H9 (cell line): Measurements from ENCODE around the gene MPG. TPM values are rescaled to one million over a fixed set of nuclear protein-coding genes. Genes with fewer than 3 reads are reported as not detected.

ENCODE experiments used
- DNase-seq: peaks from one replicate; pipeline ENCODE4 v3.0.0-alpha.2; 2017
- H2AFZ ChIP-seq: one replicate; pipeline ENCODE4 v1.6.1; 2013; ENCODE audit warnings: mild to moderate bottlenecking, low read length, control low read depth, moderate library complexity
- H2AK5ac ChIP-seq: 2 replicates; pipeline ENCODE4 v1.6.1; 2013; ENCODE audit warnings: low read length, control low read depth, mixed read lengths; ENCODE audit not compliant: insufficient read length
- H2BK120ac ChIP-seq: one replicate; pipeline ENCODE4 v1.6.1; 2013; ENCODE audit warnings: low read depth, mild to moderate bottlenecking, low read length, control low read depth, inconsistent platforms; ENCODE audit not compliant: poor library complexity, severe bottlenecking
- H2BK12ac ChIP-seq: 2 replicates; pipeline ENCODE4 v1.6.1; 2013; ENCODE audit warnings: low read length, control low read depth, mixed read lengths, low read depth; ENCODE audit not compliant: insufficient read length
- H2BK15ac ChIP-seq: 2 replicates; pipeline ENCODE4 v1.6.1; 2013; ENCODE audit warnings: low read depth, low read length, control low read depth
- H2BK20ac ChIP-seq: one replicate; pipeline ENCODE4 v1.6.1; 2013; ENCODE audit warnings: low read depth, mild to moderate bottlenecking, low read length, control low read depth, inconsistent platforms; ENCODE audit not compliant: poor library complexity, severe bottlenecking
- H2BK5ac ChIP-seq: 2 replicates; pipeline ENCODE4 v1.6.1; 2013; ENCODE audit warnings: low read length, control low read depth, mixed read lengths; ENCODE audit not compliant: insufficient read length
- H3K14ac ChIP-seq: 2 replicates; pipeline ENCODE4 v1.6.1; 2013; ENCODE audit warnings: low read length, control low read depth; ENCODE audit not compliant: insufficient read depth
- H3K18ac ChIP-seq: 2 replicates; pipeline ENCODE4 v1.6.1; 2013; ENCODE audit warnings: low read depth, mild to moderate bottlenecking, mixed read lengths, low read length, control low read depth; ENCODE audit not compliant: insufficient read length
- H3K23ac ChIP-seq: 2 replicates; pipeline ENCODE4 v1.6.1; 2013; ENCODE audit warnings: low read length, control low read depth, mixed read lengths, low read depth; ENCODE audit not compliant: insufficient read length
- H3K23me2 ChIP-seq: 2 replicates; pipeline ENCODE4 v1.6.1; 2013; ENCODE audit warnings: low read depth, mild to moderate bottlenecking, mixed read lengths, low read length, control low read depth; ENCODE audit not compliant: insufficient read length, poor library complexity, severe bottlenecking
- H3K27ac ChIP-seq: 2 replicates; pipeline ENCODE4 v1.5.1; 2013; ENCODE audit warnings: low read length, control low read depth, mixed read lengths, low read depth; ENCODE audit not compliant: insufficient read length
- H3K27me3 ChIP-seq: 2 replicates; pipeline ENCODE4 v1.6.1; 2013; ENCODE audit warnings: low read length, control low read depth, inconsistent platforms; ENCODE audit not compliant: insufficient read depth
- H3K4ac ChIP-seq: 2 replicates; pipeline ENCODE4 v1.6.1; 2013; ENCODE audit warnings: low read depth, mild to moderate bottlenecking, control low read depth, inconsistent platforms, low read length, moderate library complexity
- H3K4me1 ChIP-seq: 2 replicates; pipeline ENCODE4 v1.6.1; 2013; ENCODE audit warnings: low read length, control low read depth, inconsistent platforms; ENCODE audit not compliant: insufficient read depth
- H3K4me2 ChIP-seq: 2 replicates; pipeline ENCODE4 v1.6.1; 2013; ENCODE audit warnings: low read length, control low read depth, mixed read lengths; ENCODE audit not compliant: insufficient read length, insufficient read depth
- H3K56ac ChIP-seq: 2 replicates; pipeline ENCODE4 v1.6.1; 2013; ENCODE audit warnings: low read depth, mild to moderate bottlenecking, mixed read lengths, low read length, control low read depth; ENCODE audit not compliant: insufficient read length
- H3K79me1 ChIP-seq: 2 replicates; pipeline ENCODE4 v1.6.1; 2013; ENCODE audit warnings: low read depth, mild to moderate bottlenecking, moderate library complexity, low read length, control low read depth, inconsistent platforms; ENCODE audit not compliant: insufficient read depth, poor library complexity, severe bottlenecking
- H3K79me2 ChIP-seq: 2 replicates; pipeline ENCODE4 v1.6.1; 2013; ENCODE audit warnings: low read length, control low read depth, inconsistent platforms; ENCODE audit not compliant: insufficient read depth
- H3K9ac ChIP-seq: 2 replicates; pipeline ENCODE4 v1.6.1; 2013; ENCODE audit warnings: low read length, control low read depth, mixed read lengths; ENCODE audit not compliant: insufficient read length; ENCODE audit errors: extremely low read depth
- H3K9me3 ChIP-seq: one replicate; pipeline ENCODE4 v1.6.1; 2013; ENCODE audit warnings: low read depth, low read length, inconsistent platforms; ENCODE audit not compliant: control insufficient read depth
- H3T11ph ChIP-seq: one replicate; pipeline ENCODE4 v1.6.1; 2013; ENCODE audit warnings: mild to moderate bottlenecking, low read length, control low read depth, inconsistent platforms
- H4K20me1 ChIP-seq: one replicate; pipeline ENCODE4 v1.6.1; 2013; ENCODE audit not compliant: control insufficient read depth, insufficient read length, insufficient read depth
- H4K5ac ChIP-seq: 2 replicates; pipeline ENCODE4 v1.6.1; 2013; ENCODE audit warnings: low read depth, mild to moderate bottlenecking, mixed read lengths, low read length, control low read depth; ENCODE audit not compliant: insufficient read length
- H4K8ac ChIP-seq: replicated peaks from 2 replicates; pipeline ENCODE4 v1.6.1; 2013; ENCODE audit warnings: low read length, control low read depth, mixed read lengths, low read depth; ENCODE audit not compliant: insufficient read length
- H4K91ac ChIP-seq: 2 replicates; pipeline ENCODE4 v1.6.1; 2013; ENCODE audit warnings: low read depth, mild to moderate bottlenecking, moderate library complexity, mixed read lengths, low read length, control low read depth; ENCODE audit not compliant: insufficient read length
- H3K27ac Mint-ChIP-seq, 3 experiments: 2 replicates in 2 of 3; 3 replicates in 1 of 3; pipeline ENCODE4 v1.8.0; 2020 to 2021; ENCODE audit warnings: mixed read lengths in 3 of 3, mild to moderate bottlenecking in 1 of 3, moderate library complexity in 1 of 3
- H3K27me3 Mint-ChIP-seq: 2 replicates; pipeline ENCODE4 v1.8.0; 2021; ENCODE audit warnings: low read depth, mild to moderate bottlenecking, moderate library complexity, mixed read lengths
- H3K36me3 Mint-ChIP-seq, 3 experiments: 2 replicates in 2 of 3; 3 replicates in 1 of 3; pipeline ENCODE4 v1.8.0; 2020 to 2021; ENCODE audit warnings: low read depth in 3 of 3, mixed read lengths in 3 of 3; ENCODE audit not compliant: insufficient read depth in 1 of 3
- H3K4me1 Mint-ChIP-seq, 2 experiments: 2 replicates each; pipeline ENCODE4 v1.8.0; 2020; ENCODE audit warnings: mixed read lengths in 2 of 2
- H3K4me3 Mint-ChIP-seq, 2 experiments: 2 replicates in 1 of 2; 3 replicates in 1 of 2; pipeline ENCODE4 v1.8.0; 2020 to 2021; ENCODE audit warnings: mild to moderate bottlenecking in 2 of 2, mixed read lengths in 2 of 2, moderate library complexity in 1 of 2
- H3K9me3 Mint-ChIP-seq, 2 experiments: 2 replicates in 1 of 2; 3 replicates in 1 of 2; pipeline ENCODE4 v1.8.0; 2020; ENCODE audit warnings: mild to moderate bottlenecking in 2 of 2, mixed read lengths in 2 of 2, moderate library complexity in 1 of 2
- WGBS: extraction: QIAGEN DNeasy Blood & Tissue Kit; methylation state at CpG from one replicate; pipeline ENCODE4 v1.1.7; 2013; ENCODE audit warnings: missing lambda C conversion rate, low lambda C conversion rate, mixed read lengths; ENCODE audit not compliant: insufficient read length; ENCODE audit errors: extremely low coverage; 5-methylcytosine and 5-hydroxymethylcytosine counted together
- total RNA-seq: library from RNA; stranded (reverse); gene quantifications from 2 replicates; pipeline ENCODE4 v1.2.1, GENCODE V29; 2021
- TF ChIP-seq, protein P1 (sequence below): fragments of 200-600 bp; sonication (generic); conservative IDR thresholded peaks from 3 replicates; pipeline ENCODE4 v1.8.0; 2021; ENCODE audit warnings: antibody characterized with exemption, mild to moderate bottlenecking

Gene MPG
- total RNA-seq, 1 experiment from 2014 or later: 39.1 TPM

- Histone ChIP-seq H4K91ac (no peak overlapping the region), H3K23ac (no peak overlapping the region), H3K27ac (no peak overlapping the region), H3K18ac (no peak overlapping the region), H3K23me2 (no peaks in the 10 kb centered on the region), H3K9me3 (no peaks in the 10 kb centered on the region), H2BK20ac (no peak overlapping the region), H3K4me1 (no peaks in the 10 kb centered on the region), H3K27me3 (no peaks in the 10 kb centered on the region), H3K79me1 (no peaks in the 10 kb centered on the region), H4K20me1 (no peaks in the 10 kb centered on the region), H2AK5ac (no peak overlapping the region), H4K8ac (no peak overlapping the region), H2BK120ac (no peak overlapping the region), H3K4me2 (no peak overlapping the region), H2BK5ac (no peak overlapping the region), H3T11ph (no peak overlapping the region), H3K4ac (no peak overlapping the region), H3K14ac (no peak overlapping the region), H2BK12ac (no peak overlapping the region), H3K9ac (no peak overlapping the region), H2BK15ac (no peak overlapping the region), H3K79me2 (peaks cover 2% of the 10 kb centered on the region; the same call in 1 of the 2 replicates), H4K5ac (no peak overlapping the region), H3K56ac (no peak overlapping the region), H2AFZ (no peak overlapping the region)
- Mint-ChIP-seq H3K4me1 (peaks cover 5 to 13% of the 10 kb centered on the region in 2 experiments), H3K27ac (no peak overlapping the region), H3K9me3 (peaks cover 3 to 5% of the 10 kb centered on the region in 2 experiments; a peak in 3 of 5 replicates), H3K36me3 (peaks cover 30 to 74% (median 67%) of the 10 kb centered on the region in 3 experiments), H3K27me3 (peaks cover 1% of the 10 kb centered on the region; the same call in 1 of the 2 replicates), H3K4me3 (peak overlapping the region in 1 of 2 experiments; percentile 51; a peak in 1 of 5 replicates)
- WGBS: no CpG with 5 or more reads among the region's 17 CpGs
- no peak for DNase-seq
- TF ChIP-seq, protein P1, sequence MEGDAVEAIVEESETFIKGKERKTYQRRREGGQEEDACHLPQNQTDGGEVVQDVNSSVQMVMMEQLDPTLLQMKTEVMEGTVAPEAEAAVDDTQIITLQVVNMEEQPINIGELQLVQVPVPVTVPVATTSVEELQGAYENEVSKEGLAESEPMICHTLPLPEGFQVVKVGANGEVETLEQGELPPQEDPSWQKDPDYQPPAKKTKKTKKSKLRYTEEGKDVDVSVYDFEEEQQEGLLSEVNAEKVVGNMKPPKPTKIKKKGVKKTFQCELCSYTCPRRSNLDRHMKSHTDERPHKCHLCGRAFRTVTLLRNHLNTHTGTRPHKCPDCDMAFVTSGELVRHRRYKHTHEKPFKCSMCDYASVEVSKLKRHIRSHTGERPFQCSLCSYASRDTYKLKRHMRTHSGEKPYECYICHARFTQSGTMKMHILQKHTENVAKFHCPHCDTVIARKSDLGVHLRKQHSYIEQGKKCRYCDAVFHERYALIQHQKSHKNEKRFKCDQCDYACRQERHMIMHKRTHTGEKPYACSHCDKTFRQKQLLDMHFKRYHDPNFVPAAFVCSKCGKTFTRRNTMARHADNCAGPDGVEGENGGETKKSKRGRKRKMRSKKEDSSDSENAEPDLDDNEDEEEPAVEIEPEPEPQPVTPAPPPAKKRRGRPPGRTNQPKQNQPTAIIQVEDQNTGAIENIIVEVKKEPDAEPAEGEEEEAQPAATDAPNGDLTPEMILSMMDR: no peak
Measured at GRCh38 chr16:56231-56927, 21.6 kb upstream of the MPG start.
